ENCODE results near the gene PTPMT1. TPM values are rescaled to one million over a fixed set of nuclear protein-coding genes. Genes with fewer than 3 reads are reported as not detected.
"Not testable (repeated sequence)": the region's sequence is repeated elsewhere in the genome, so short reads cannot be mapped to it uniquely, and the experiment has no call there.

Gene PTPMT1
- total and polyA plus RNA-seq, 12 donors = 16.9 to 66.9 (median 22.4) TPM

DNA sequence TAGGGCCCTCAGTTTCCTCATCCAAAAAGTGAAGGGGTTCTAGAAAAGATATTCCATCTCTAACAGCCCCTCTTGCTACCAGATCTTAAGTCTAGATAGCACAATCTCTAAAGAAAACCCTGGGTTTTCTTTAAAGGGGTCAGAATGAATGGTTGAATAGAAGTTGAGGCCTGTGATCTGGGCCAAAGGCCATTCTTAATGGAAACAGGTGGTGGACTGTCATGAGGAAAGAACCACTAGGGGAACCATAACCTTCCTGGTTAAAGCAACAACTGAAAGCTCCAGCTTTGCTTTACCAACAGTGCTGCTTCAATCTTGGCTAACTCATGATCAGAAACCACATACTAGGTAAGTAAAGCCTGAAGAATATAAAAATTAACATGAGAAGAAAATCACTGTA, 14.3 kb upstream of the PTPMT1 start:
- H3K27ac ChIP-seq = peak overlapping the region in 3 of 10 donors; percentile 6 to 97 (median 96)
- H3K4me1 ChIP-seq = peaks cover 4 to 62% (median 45%) of the 10 kb centered on the region in 9 donors
- intact Hi-C loops (cut with DNase I) = loop anchor here in 5 of 10 donors (5.0 to 10.0 kb wide), 3 partner anchors 34 to 84 kb away; no protein-coding TSS in a partner anchor
- TF ChIP-seq, protein P1, sequence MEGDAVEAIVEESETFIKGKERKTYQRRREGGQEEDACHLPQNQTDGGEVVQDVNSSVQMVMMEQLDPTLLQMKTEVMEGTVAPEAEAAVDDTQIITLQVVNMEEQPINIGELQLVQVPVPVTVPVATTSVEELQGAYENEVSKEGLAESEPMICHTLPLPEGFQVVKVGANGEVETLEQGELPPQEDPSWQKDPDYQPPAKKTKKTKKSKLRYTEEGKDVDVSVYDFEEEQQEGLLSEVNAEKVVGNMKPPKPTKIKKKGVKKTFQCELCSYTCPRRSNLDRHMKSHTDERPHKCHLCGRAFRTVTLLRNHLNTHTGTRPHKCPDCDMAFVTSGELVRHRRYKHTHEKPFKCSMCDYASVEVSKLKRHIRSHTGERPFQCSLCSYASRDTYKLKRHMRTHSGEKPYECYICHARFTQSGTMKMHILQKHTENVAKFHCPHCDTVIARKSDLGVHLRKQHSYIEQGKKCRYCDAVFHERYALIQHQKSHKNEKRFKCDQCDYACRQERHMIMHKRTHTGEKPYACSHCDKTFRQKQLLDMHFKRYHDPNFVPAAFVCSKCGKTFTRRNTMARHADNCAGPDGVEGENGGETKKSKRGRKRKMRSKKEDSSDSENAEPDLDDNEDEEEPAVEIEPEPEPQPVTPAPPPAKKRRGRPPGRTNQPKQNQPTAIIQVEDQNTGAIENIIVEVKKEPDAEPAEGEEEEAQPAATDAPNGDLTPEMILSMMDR (IDR thresholded peaks at IDR 0.05) = peak in 4 of 9 donors; percentile 24 to 41 (median 35)
- H3K9me3 ChIP-seq = no peaks in the 10 kb centered on the region
- H3K27me3 ChIP-seq = no peaks in the 10 kb centered on the region
- ATAC-seq = no peak
- H3K36me3 ChIP-seq = peaks cover 0 to 5% (median 0%) of the 10 kb centered on the region in 9 donors
- DNase-seq = no peak
- H3K4me3 ChIP-seq = peak overlapping the region in 8 of 10 donors; percentile 83 to 99 (median 94)

DNA sequence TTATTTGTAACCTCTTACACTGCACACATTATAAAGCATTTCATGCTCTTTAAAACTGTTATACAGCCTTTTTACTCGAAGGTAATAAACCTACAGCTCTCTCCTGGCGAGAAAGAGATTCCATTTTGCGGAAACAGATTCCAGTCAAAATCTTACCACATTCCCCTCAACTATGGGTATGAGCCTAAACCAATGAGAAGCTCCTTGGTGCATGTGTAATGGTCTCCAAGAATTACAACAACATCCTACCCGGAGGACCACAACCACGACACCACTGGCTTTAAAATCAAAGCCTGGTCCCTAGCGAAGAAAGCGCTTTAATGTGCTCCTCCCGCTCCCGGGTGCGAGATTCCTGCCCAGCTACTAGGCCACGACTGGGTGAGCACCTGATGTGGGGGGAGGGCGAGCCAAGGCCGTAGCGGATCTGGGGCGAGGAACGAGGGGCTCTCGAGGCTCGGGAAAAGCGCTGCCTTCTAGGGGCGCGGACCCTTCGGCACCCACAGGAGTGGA, 13.3 kb upstream of the PTPMT1 start:
- WGBS, 2 donors = 3 to 5% methylated on average over 22 of the region's 22 CpGs
- ATAC-seq (peak; percentile 2 to 39 (median 12)), DNase-seq (peak in 1 of 2 donors; percentile 19)
- peak overlapping the region; percentile 82 to 97 (median 94) for H3K27ac ChIP-seq
- H3K9me3 ChIP-seq = no peaks in the 10 kb centered on the region
- intact Hi-C loops (cut with DNase I) = loop anchor here in 5 of 10 donors (5.0 to 10.0 kb wide), 3 partner anchors 35 to 85 kb away; no protein-coding TSS in a partner anchor
- H3K27me3 ChIP-seq = no peaks in the 10 kb centered on the region
- peaks cover 4 to 55% (median 45%) of the 10 kb centered on the region in 9 donors for H3K4me1 ChIP-seq
- TF ChIP-seq, protein P1 (IDR thresholded peaks at IDR 0.05) = no peak
- peaks cover 0 to 5% (median 0%) of the 10 kb centered on the region in 9 donors for H3K36me3 ChIP-seq
- H3K4me3 ChIP-seq = peak overlapping the region; percentile 83 to 99 (median 94)

DNA sequence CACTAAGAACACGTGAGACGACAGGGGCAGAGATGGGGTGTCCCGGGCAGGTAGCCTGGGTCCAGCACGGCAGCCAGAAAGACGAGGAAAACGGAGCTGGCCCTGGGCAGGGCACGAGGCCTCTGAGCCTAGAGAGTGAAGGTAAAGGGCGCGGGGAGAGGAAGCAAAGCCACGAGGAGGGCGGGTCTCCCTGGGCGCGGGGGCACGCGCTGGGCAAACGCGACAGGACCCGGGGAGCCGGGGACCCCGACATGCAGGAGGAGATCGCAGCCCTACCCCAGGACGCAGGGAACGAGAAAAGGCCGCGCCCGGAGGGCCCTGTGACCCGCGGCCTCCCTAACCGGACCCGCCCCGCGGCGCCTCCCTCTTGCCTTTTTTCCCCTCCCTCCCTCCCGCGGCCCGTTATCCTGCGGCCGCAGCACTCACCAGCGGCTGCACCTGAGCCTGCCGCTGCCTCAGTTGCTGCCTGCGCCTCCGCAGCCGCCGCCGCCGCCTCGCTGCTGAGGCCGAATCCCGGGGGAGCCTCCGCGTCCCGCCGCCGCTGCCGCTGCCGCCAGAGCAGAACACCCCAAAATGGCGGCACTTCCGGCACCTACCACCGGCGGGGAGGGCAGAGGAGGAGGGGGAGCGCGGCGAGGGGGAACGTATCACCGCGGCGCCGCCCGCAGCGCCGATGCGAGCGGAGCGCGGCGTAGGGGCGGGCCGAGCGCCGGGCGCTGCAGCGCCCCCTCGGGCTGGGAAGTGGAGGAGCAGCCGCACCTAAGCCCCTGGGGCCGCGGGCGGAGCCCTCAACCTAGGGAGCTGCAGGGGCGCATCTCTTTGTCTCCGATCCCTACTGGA, 12.6 kb upstream of the PTPMT1 start, which contains the start of gene CELF1:
TSS of gene CELF1 (minus strand) at position 567 of the 840 bp plus-strand sequence. CDS start 53,609 bp downstream, outside the sequence.
- Histone ChIP-seq H3K27ac (peak within 1 kb of the TSS; percentile 82 to 97 (median 94)), H3K27me3 (no peaks in the 10 kb centered on the region), H3K4me1 (peaks cover 4 to 48% (median 42%) of the 10 kb centered on the region in 9 donors), H3K9me3 (no peaks in the 10 kb centered on the region), H3K36me3 (peaks cover 0 to 5% (median 0%) of the 10 kb centered on the region in 9 donors), H3K4me3 (peak within 1 kb of the TSS; percentile 83 to 99 (median 94))
- TF ChIP-seq, protein P1 (IDR thresholded peaks at IDR 0.05) = peak; percentile 84 to 99 (median 94)
- intact Hi-C loops (cut with DNase I) = loop anchor here in 5 of 10 donors (5.0 to 10.0 kb wide), 3 partner anchors 35 to 85 kb away; no protein-coding TSS in a partner anchor
- WGBS, 2 donors = 0% methylated on average over 59 to 89 of the region's 89 CpGs
- ATAC-seq (peak; percentile 98 to 100 (median 98)), DNase-seq (peak; percentile 91 to 92)

DNA sequence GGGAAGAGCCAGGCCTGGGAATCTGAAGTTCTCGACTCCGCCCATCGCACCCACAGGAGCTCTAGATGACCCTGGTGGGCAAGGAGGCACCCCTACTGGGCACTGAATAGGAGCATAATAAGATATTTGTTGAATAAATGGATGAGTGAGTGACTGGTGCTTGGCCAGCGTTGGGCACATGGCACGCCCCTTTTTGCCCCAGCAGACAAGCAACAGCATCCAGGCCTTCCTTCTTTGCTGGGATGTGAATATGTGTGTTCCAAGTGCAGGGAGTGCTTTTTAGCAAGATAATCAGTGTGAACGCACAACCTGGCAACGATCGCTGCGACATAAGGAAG, 12.0 kb upstream of the PTPMT1 start:
- WGBS, 2 donors = 12% methylated on average over 9 of the region's 9 CpGs
- H3K4me1 ChIP-seq = peaks cover 4 to 44% (median 37%) of the 10 kb centered on the region in 9 donors
- H3K27me3 ChIP-seq = no peaks in the 10 kb centered on the region
- H3K9me3 ChIP-seq = no peaks in the 10 kb centered on the region
- intact Hi-C loops (cut with DNase I) = loop anchor here in 5 of 10 donors (5.0 to 10.0 kb wide), 3 partner anchors 36 to 86 kb away; no protein-coding TSS in a partner anchor
- TF ChIP-seq, protein P1 (IDR thresholded peaks at IDR 0.05) = peak in 5 of 9 donors; percentile 3 to 29 (median 13)
- ATAC-seq = peak in 1 of 8 donors; percentile 31
- H3K4me3 ChIP-seq = peak overlapping the region; percentile 15 to 99 (median 94)
- no peak for DNase-seq
- peak overlapping the region; percentile 82 to 97 (median 94) for H3K27ac ChIP-seq
- peaks cover 0 to 5% (median 0%) of the 10 kb centered on the region in 9 donors for H3K36me3 ChIP-seq

DNA sequence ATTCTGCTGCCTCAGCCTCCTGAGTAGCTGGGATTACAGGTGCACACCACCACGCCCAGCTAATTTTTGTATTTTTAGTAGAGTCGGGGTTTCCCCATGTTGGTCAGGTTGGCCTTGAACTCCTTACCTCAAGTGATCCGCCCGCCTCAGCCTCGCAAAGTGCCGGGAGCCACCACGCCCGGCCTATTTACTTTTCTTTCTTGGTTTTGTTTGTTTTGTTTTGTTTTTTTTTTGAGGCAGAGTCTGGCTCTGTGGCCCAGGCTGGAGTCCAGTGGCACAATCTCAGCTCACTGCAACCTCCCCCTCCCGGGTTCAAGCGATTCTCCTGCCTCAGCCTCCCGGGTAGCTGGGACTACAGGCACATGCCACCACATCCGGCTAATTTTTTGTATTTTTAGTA, 8.4 kb upstream of the PTPMT1 start:
- DNase-seq, ATAC-seq, H3K9me3 ChIP-seq, H3K27ac ChIP-seq, H3K27me3 ChIP-seq, H3K4me3 ChIP-seq, H3K36me3 ChIP-seq: not testable (repeated sequence)
- WGBS, 2 donors = 97 to 99% methylated on average over 12 of the region's 12 CpGs
- peaks cover 0 to 11% (median 8%) of the 10 kb centered on the region in 9 donors for H3K4me1 ChIP-seq
- intact Hi-C loops (cut with DNase I) = loop anchor here in 2 of 10 donors (10.0 kb wide), 1 partner anchor 62 kb away; no protein-coding TSS in a partner anchor
